Measurements from ENCODE around the gene XRCC4. TPM values are rescaled to one million over a fixed set of nuclear protein-coding genes. Genes with fewer than 3 reads are reported as not detected.

Gene XRCC4
- total and polyA plus RNA-seq, 9 of the 15 experiments (the other 6 are each of a cell fraction or from before 2014, with no cell fraction given): 13.6 to 61.6 (median 22.4) TPM

DNA sequence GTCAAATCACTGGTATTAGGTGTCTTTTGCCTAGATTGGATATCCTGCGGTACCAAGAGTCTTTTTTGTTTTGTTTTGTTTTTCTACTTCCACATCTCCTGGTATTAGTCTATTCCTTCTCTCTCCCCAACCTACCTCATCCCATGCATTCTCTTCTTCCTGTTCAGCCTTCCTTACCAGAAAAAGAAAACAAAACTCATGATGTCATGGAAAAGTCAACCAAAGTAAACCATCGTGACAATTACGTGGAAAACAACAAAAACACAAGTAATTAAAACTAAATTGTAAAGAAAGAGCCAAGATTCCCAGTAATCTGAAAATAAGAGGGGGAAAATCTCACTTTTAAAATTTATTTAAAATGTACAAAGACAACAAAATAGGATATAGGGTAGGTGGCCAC, 38.4 kb upstream of the XRCC4 start (continued):
- TF ChIP-seq SMC3 (conservative IDR thresholded peaks at IDR 0.05; ENCODE audit: insufficient read depth, low read depth, low read length) (no peak), HNRNPUL1 (IDR thresholded peaks at IDR 0.05; ENCODE audit: low read length) (no peak)
- TF ChIP-seq, protein P1, sequence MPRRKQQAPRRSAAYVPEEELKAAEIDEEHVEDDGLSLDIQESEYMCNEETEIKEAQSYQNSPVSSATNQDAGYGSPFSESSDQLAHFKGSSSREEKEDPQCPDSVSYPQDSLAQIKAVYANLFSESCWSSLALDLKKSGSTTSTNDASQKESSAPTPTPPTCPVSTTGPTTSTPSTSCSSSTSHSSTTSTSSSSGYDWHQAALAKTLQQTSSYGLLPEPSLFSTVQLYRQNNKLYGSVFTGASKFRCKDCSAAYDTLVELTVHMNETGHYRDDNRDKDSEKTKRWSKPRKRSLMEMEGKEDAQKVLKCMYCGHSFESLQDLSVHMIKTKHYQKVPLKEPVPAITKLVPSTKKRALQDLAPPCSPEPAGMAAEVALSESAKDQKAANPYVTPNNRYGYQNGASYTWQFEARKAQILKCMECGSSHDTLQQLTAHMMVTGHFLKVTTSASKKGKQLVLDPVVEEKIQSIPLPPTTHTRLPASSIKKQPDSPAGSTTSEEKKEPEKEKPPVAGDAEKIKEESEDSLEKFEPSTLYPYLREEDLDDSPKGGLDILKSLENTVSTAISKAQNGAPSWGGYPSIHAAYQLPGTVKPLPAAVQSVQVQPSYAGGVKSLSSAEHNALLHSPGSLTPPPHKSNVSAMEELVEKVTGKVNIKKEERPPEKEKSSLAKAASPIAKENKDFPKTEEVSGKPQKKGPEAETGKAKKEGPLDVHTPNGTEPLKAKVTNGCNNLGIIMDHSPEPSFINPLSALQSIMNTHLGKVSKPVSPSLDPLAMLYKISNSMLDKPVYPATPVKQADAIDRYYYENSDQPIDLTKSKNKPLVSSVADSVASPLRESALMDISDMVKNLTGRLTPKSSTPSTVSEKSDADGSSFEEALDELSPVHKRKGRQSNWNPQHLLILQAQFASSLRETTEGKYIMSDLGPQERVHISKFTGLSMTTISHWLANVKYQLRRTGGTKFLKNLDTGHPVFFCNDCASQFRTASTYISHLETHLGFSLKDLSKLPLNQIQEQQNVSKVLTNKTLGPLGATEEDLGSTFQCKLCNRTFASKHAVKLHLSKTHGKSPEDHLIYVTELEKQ (CRISPR knock-in tag; IDR thresholded peaks at IDR 0.05): no peak

DNA sequence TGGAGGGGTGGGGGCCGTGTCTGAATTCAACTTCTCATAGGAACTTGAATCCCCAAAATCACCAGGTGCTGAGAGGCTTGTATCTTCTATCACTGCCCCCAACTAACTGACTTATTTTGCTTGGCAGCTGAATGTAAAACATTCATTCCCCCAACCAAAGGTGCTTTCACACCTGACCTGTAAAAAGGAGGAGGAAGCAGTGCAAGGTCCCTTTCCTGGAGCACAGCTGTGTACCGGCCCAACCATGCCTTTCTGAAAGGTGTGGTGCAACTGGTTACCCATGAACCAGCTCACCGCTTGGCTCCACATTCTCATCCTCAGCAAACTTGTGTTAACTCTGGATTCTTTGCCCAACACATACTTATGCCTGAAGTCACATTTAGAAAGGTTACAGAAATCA, 34.8 kb upstream of the XRCC4 start:
- ChIA-PET CTCF (ENCODE audit: low intra/inter-chr PET ratio) (no interaction called here), POLR2A (interaction anchor here (0.7 kb wide), 1 partner anchor 342 kb away, joined by 4 read pairs; no protein-coding TSS in a partner anchor)
- Histone ChIP-seq H3K4me1 (replicated peaks in 1 of 2; ENCODE audit: control insufficient read depth in 2 of 2, insufficient read depth in 2 of 2, low read length in 2 of 2) (no peaks in the 10 kb centered on the region), H3K9me3 (replicated peaks; ENCODE audit: control insufficient read depth, insufficient read depth, low read depth, low read length) (no peaks in the 10 kb centered on the region), H2AFZ (ENCODE audit: low read depth, low read length) (no peak overlapping the region), H3K4me3 (no peak overlapping the region), H3K79me2 (ENCODE audit: control insufficient read depth, insufficient read depth, low read length) (no peaks in the 10 kb centered on the region), H3K36me3 (ENCODE audit: control insufficient read depth, insufficient read depth, low read length) (no peaks in the 10 kb centered on the region), H3K4me2 (ENCODE audit: insufficient read depth, low read length) (no peak overlapping the region), H4K20me1 (replicated peaks; ENCODE audit: control insufficient read depth, insufficient read depth, low read length) (no peaks in the 10 kb centered on the region), H3K9ac (ENCODE audit: insufficient read depth in 1 of 2, low read depth in 2 of 2, low read length in 2 of 2) (no peak overlapping the region), H3K27ac (ENCODE audit: extremely low read depth, low read depth, low read length) (no peak overlapping the region), H3K27me3 (ENCODE audit: control insufficient read depth in 2 of 2, insufficient read depth in 2 of 2, low read length in 2 of 2) (no peaks in the 10 kb centered on the region), H3K9me1 (ENCODE audit: control insufficient read depth, insufficient read depth, low read length) (no peaks in the 10 kb centered on the region)
- 56% methylated on average over 3 of the region's 3 CpGs for WGBS (ENCODE audit: insufficient coverage, low coverage, missing lambda C conversion rate)
- in situ Hi-C loops (cut with MboI): no loop called here
- no peak for DNase-seq (ENCODE audit: extremely low read depth in 1 of 4, low spot score in 3 of 4)
- ATAC-seq: no peak
- FAIRE-seq: no peak
- BruUV-seq (replicated peaks): no TSS peak
- intact Hi-C loops (cut with micrococcal nuclease): no loop called here
- TF ChIP-seq, protein P2, sequence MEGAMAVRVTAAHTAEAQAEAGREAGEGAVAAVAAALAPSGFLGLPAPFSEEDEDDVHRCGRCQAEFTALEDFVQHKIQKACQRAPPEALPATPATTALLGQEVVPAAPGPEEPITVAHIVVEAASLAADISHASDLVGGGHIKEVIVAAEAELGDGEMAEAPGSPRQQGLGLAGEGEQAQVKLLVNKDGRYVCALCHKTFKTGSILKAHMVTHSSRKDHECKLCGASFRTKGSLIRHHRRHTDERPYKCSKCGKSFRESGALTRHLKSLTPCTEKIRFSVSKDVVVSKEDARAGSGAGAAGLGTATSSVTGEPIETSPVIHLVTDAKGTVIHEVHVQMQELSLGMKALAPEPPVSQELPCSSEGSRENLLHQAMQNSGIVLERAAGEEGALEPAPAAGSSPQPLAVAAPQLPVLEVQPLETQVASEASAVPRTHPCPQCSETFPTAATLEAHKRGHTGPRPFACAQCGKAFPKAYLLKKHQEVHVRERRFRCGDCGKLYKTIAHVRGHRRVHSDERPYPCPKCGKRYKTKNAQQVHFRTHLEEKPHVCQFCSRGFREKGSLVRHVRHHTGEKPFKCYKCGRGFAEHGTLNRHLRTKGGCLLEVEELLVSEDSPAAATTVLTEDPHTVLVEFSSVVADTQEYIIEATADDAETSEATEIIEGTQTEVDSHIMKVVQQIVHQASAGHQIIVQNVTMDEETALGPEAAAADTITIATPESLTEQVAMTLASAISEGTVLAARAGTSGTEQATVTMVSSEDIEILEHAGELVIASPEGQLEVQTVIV (CRISPR knock-in tag; IDR thresholded peaks at IDR 0.05; ENCODE audit: borderline replicate concordance): no peak
- TF ChIP-seq FOXA1 (IDR thresholded peaks at IDR 0.05; ENCODE audit: borderline replicate concordance) (no peak), XRCC3 (IDR thresholded peaks at IDR 0.05) (no peak), ZC3H8 (IDR thresholded peaks at IDR 0.05) (no peak), MCM7 (IDR thresholded peaks at IDR 0.05) (no peak), HEY1 (CRISPR knock-in tag; IDR thresholded peaks at IDR 0.05; ENCODE audit: borderline replicate concordance) (no peak), HNRNPUL1 (IDR thresholded peaks at IDR 0.05; ENCODE audit: low read length) (no peak), TFAM (CRISPR knock-in tag; conservative IDR thresholded peaks at IDR 0.05) (no peak), RBM17 (IDR thresholded peaks at IDR 0.05; ENCODE audit: borderline replicate concordance, low read depth, low read length) (no peak)
- TF ChIP-seq, protein P3, sequence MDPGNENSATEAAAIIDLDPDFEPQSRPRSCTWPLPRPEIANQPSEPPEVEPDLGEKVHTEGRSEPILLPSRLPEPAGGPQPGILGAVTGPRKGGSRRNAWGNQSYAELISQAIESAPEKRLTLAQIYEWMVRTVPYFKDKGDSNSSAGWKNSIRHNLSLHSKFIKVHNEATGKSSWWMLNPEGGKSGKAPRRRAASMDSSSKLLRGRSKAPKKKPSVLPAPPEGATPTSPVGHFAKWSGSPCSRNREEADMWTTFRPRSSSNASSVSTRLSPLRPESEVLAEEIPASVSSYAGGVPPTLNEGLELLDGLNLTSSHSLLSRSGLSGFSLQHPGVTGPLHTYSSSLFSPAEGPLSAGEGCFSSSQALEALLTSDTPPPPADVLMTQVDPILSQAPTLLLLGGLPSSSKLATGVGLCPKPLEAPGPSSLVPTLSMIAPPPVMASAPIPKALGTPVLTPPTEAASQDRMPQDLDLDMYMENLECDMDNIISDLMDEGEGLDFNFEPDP (CRISPR knock-in tag; IDR thresholded peaks at IDR 0.05): no peak
- TF ChIP-seq, protein P4, sequence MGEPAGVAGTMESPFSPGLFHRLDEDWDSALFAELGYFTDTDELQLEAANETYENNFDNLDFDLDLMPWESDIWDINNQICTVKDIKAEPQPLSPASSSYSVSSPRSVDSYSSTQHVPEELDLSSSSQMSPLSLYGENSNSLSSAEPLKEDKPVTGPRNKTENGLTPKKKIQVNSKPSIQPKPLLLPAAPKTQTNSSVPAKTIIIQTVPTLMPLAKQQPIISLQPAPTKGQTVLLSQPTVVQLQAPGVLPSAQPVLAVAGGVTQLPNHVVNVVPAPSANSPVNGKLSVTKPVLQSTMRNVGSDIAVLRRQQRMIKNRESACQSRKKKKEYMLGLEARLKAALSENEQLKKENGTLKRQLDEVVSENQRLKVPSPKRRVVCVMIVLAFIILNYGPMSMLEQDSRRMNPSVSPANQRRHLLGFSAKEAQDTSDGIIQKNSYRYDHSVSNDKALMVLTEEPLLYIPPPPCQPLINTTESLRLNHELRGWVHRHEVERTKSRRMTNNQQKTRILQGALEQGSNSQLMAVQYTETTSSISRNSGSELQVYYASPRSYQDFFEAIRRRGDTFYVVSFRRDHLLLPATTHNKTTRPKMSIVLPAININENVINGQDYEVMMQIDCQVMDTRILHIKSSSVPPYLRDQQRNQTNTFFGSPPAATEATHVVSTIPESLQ (CRISPR knock-in tag; IDR thresholded peaks at IDR 0.05): no peak
